Mesothelial cell of epicardium (in vitro differentiated cells): ENCODE data around the gene FBXW4. TPM values are rescaled to one million over a fixed set of nuclear protein-coding genes. Genes with fewer than 3 reads are reported as not detected.
A peak's percentile ranks its signal among the peaks of the same experiment; 100 is the strongest.

Experiments
- DNase-seq, 2 experiments: peaks; one replicate each; pipeline ENCODE4 v3.0.0; 2021; ENCODE audit warnings: low spot score in 2 of 2; ENCODE audit not compliant: unreplicated experiment in 2 of 2
- H3K27ac Mint-ChIP-seq: 2 replicates; pipeline ENCODE4 v1.8.0; 2021; ENCODE audit warnings: mixed read lengths
- H3K27me3 Mint-ChIP-seq: 2 replicates; pipeline ENCODE4 v1.8.0; 2021; ENCODE audit warnings: low read depth, mixed read lengths
- H3K36me3 Mint-ChIP-seq: 2 replicates; pipeline ENCODE4 v1.8.0; 2021; ENCODE audit warnings: mixed read lengths
- H3K4me1 Mint-ChIP-seq: 2 replicates; pipeline ENCODE4 v1.8.0; 2021; ENCODE audit warnings: mixed read lengths
- H3K4me3 Mint-ChIP-seq: 2 replicates; pipeline ENCODE4 v1.8.0; 2021; ENCODE audit warnings: mild to moderate bottlenecking, moderate library complexity, mixed read lengths
- H3K9me3 Mint-ChIP-seq: 2 replicates; pipeline ENCODE4 v1.8.0; 2021; ENCODE audit warnings: mixed read lengths
- microRNA-seq: library from miRNA; unstranded; fragments of <30 nt; microRNA quantifications from one replicate; pipeline ENCODE4 v1.2.0, GENCODE V29; 2021; ENCODE audit warnings: inconsistent platforms, mixed read lengths
- total RNA-seq: library from RNA; stranded (reverse); gene quantifications from 3 replicates; pipeline ENCODE4 v1.2.1, GENCODE V29; 2021
- TF ChIP-seq, protein P1 (sequence below): fragments of 200-600 bp; sonication (generic); IDR thresholded peaks from one replicate; pipeline ENCODE4 v1.5.0; 2021; ENCODE audit warnings: antibody characterized with exemption; ENCODE audit not compliant: unreplicated experiment

Gene FBXW4
- total RNA-seq, 1 donor from 2014 or later = 65.9 TPM

- H3K9me3 Mint-ChIP-seq = no peaks in the 10 kb centered on the region
Measured at GRCh38 chr10:101563007-101563406, 132.0 kb downstream of the FBXW4 start.

DNA sequence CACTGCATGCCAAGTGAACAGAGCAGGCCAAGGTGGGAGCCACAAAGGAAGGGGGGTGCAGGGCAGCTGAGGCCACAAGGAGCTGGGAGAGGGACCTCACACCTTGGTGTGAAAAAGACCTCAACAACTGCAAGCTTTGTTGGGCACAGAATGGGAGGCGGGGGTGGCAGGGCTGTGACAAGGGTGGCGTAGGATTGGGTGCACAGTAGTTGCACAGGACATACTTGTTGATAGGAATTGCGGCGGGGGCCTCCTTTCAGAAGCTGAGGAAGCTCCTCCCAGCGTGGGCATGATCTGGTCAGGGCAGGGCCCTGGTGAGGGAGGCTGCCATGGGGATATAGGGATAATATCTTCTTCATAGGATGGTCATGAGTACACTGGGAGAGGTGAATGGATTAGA, 132.7 kb downstream of the FBXW4 start:
- TF ChIP-seq, protein P1, sequence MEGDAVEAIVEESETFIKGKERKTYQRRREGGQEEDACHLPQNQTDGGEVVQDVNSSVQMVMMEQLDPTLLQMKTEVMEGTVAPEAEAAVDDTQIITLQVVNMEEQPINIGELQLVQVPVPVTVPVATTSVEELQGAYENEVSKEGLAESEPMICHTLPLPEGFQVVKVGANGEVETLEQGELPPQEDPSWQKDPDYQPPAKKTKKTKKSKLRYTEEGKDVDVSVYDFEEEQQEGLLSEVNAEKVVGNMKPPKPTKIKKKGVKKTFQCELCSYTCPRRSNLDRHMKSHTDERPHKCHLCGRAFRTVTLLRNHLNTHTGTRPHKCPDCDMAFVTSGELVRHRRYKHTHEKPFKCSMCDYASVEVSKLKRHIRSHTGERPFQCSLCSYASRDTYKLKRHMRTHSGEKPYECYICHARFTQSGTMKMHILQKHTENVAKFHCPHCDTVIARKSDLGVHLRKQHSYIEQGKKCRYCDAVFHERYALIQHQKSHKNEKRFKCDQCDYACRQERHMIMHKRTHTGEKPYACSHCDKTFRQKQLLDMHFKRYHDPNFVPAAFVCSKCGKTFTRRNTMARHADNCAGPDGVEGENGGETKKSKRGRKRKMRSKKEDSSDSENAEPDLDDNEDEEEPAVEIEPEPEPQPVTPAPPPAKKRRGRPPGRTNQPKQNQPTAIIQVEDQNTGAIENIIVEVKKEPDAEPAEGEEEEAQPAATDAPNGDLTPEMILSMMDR = no peak
- DNase-seq = peak in 1 of 2 experiments; percentile 16

More at GRCh38 chr10:101563007-101563406, 132.0 kb downstream of the FBXW4 start:
- H3K27ac Mint-ChIP-seq = no peak overlapping the region
- H3K4me1 Mint-ChIP-seq = peaks cover 23% of the 10 kb centered on the region
- H3K4me3 Mint-ChIP-seq = no peak overlapping the region
- H3K36me3 Mint-ChIP-seq = no peaks in the 10 kb centered on the region
- peak in 1 of 2 experiments; percentile 10 for DNase-seq
- TF ChIP-seq, protein P1 = no peak
- peaks cover 61% of the 10 kb centered on the region for H3K27me3 Mint-ChIP-seq

DNA sequence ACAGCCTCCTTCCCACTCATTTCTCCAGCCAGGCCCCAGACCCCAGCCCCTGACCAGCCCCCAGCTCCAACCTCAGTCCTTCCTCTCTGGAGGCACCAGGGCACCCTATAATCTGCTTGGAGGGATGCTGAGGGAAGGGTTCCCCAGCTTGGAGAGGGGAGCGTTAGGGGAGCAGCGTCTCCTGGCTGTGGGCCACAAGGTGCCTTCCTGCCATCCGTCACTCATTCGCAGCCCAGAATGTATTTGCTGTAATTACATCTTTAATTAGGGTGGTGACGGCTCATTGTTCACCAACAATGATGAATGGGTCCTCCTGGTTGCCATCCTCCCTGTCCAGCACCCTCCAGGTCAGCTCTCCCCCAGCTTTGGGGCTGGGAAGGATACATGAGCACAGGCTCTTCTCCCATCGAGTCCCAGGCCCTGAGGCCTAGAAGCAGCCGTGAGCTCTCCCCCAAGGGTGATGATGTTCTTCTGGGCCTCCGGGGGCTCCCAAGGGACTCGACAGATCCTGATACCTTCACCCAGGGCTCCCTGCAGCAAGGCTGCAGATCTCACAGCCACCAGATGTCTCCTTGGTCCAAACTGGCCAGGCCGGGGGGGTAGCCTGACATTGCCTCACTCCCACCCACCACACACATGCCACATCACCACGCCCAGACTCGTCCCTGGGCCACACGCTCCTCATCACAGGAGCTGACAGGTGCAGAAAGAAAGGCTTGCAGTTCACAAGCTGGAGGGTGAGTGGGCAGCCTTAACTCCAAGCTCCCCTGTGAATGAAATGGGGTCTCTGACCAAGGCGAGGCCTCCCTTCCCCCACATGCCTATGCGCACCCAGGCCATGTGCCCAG, 133.7 kb downstream of the FBXW4 start:
- peaks cover 19% of the 10 kb centered on the region for H3K4me1 Mint-ChIP-seq
- peaks cover 45% of the 10 kb centered on the region for H3K27me3 Mint-ChIP-seq
- DNase-seq = peak in 1 of 2 experiments; percentile 32
- TF ChIP-seq, protein P1 = no peak
- no peak overlapping the region for H3K27ac Mint-ChIP-seq
- no peaks in the 10 kb centered on the region for H3K9me3 Mint-ChIP-seq
- no peaks in the 10 kb centered on the region for H3K36me3 Mint-ChIP-seq
- no peak overlapping the region for H3K4me3 Mint-ChIP-seq

More for the DNA sequence above, 132.7 kb downstream of the FBXW4 start:
- Mint-ChIP-seq H3K9me3 (no peaks in the 10 kb centered on the region), H3K27me3 (peaks cover 53% of the 10 kb centered on the region), H3K36me3 (no peaks in the 10 kb centered on the region), H3K4me1 (peaks cover 23% of the 10 kb centered on the region), H3K4me3 (no peak overlapping the region), H3K27ac (no peak overlapping the region)

Small RNA genes within 50 kb of the gene (microRNA-seq; reads per million reads assigned to microRNA genes)
- not detected for gene MIR3158-1
- not detected for gene MIR3158-2

Other genes with a start within 250 kb of the FBXW4 start
- gene POLL, start 106.9 kb downstream of the FBXW4 start, total RNA-seq = 44.5 to 47.3 TPM (median 46.6 TPM) in 3 replicates
- gene DPCD, start 106.8 kb downstream of the FBXW4 start, total RNA-seq = 23.0 to 23.8 TPM (median 23.0 TPM) in 3 replicates
- not detected in 3 replicates for gene FGF8, start 80.9 kb upstream of the FBXW4 start, total RNA-seq
- 42.4 to 45.6 TPM (median 45.2 TPM) in 3 replicates for gene NPM3, start 88.3 kb upstream of the FBXW4 start, total RNA-seq
- 162 to 168 TPM (median 165 TPM) in 3 replicates for gene OGA, start 123.3 kb upstream of the FBXW4 start, total RNA-seq
- gene KCNIP2, start 148.6 kb upstream of the FBXW4 start, total RNA-seq = 6.5 to 6.9 TPM (median 6.8 TPM) in 3 replicates